GM18909 (cell line): Measurements from ENCODE around the gene NHLH1.

Source experiments
- ATAC-seq: cut with Tn5 transposase; IDR thresholded peaks from one replicate; pipeline ENCODE4 v1.9.1; 2021; ENCODE audit warnings: mild to moderate bottlenecking; ENCODE audit not compliant: unreplicated experiment, poor library complexity

NHLH1 gene

GRCh38 chr1:160366731-160367515, at the start of gene NHLH1:
TSS of gene NHLH1 (plus strand) at chr1:160367071. CDS start at chr1:160370732, 3,661 bp downstream.
- ATAC-seq = no peak

GRCh38 chr1:160322831-160323230, 44.0 kb upstream of the NHLH1 start:
- no peak for ATAC-seq

DNA sequence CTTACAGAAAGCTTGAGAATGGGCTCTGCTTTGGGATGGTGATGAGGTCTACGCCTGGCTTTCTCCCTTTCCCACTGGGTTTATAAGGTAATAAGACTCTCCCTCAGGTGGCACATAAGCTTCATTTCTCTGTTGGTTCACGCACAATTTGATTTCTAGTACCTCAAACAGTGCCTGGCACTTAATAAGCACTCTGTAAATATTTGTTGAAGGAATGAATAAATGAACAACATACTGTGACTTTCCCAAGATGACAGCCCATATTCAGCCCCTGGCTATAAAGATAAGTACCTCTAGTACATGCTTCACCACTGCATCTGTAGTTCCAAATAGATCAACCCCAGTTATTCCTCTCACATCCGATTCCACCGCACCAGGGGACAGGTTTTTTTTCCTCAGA, 41.6 kb upstream of the NHLH1 start:
- ATAC-seq = no peak

GRCh38 chr1:160326418-160326817, 40.5 kb upstream of the NHLH1 start:
- no peak for ATAC-seq

DNA sequence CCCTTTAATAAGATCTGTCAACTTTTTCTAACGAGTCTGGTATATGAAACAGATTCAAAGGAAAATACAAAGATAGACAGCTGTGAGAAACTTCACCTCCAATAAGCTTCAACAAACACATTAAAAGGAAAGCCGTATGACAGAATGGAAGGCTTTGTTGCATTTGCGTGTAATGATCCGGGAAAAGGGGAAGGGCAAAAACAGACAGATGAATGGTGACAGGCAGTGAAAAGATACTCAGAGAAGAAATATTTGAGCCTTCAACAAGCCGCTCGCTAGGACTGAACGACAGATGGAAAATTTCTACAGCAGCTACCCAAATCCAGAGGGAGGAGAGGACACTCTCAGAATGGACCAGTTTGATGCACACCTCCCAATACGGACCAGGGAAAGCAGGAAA, 38.7 kb upstream of the NHLH1 start:
- no peak for ATAC-seq

GRCh38 chr1:160330119-160330518, 36.8 kb upstream of the NHLH1 start:
- no peak for ATAC-seq

DNA sequence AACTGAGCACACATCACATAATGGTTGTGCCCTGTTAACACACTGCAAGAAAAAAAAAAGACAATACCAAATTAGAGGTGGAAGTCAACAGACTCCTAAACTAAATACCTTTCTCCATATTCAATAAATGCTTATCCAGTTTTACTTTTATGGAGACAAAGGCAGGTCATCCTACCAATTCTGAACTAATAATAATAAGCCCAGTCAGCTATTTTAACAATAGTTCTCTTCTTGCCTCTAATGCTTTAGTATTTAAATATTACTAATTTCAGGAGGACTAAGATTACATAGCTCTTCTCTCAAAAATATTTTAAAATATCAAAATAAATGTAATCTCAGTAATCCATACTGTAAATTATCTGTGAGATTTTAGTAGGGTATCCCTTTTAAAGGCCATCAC, 34.4 kb upstream of the NHLH1 start:
- ATAC-seq = no peak

GRCh38 chr1:160338580-160338979, 28.3 kb upstream of the NHLH1 start:
- ATAC-seq = no peak

- ATAC-seq = no peak
Measured at GRCh38 chr1:160340146-160340545, 26.7 kb upstream of the NHLH1 start.

DNA sequence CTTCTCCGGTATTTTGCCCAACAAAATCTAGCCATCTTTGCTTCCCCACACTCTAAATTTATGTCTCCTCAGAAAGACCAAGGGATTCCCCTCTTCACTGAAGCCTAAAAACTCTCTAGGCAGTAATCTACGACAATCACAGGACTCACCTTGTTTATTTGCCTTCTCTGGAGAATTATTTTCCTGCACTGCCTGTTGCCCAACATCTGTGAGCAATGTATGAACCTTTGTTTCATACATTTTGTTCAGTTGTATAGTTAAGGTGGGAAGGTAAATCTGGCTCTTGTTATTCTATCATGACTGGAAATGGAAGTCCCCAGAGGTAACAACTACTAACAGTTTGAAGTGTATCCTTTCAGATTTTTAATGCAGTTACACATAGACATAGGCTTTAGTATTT, 26.0 kb upstream of the NHLH1 start:
- ATAC-seq = no peak

- no peak for ATAC-seq
Measured at GRCh38 chr1:160342526-160342925, 24.3 kb upstream of the NHLH1 start.

- peak; percentile 95 for ATAC-seq
Measured at GRCh38 chr1:160342953-160343869, 23.7 kb upstream of the NHLH1 start, which contains the start of the genes COPA and NCSTN. TSS of gene COPA (minus strand) at chr1:160343250. CDS start at chr1:160343170, 80 bp downstream. TSS of gene NCSTN (plus strand) at chr1:160343383. CDS start at chr1:160343397, 14 bp downstream.

- no peak for ATAC-seq
Measured at GRCh38 chr1:160344241-160344640, 22.6 kb upstream of the NHLH1 start.

DNA sequence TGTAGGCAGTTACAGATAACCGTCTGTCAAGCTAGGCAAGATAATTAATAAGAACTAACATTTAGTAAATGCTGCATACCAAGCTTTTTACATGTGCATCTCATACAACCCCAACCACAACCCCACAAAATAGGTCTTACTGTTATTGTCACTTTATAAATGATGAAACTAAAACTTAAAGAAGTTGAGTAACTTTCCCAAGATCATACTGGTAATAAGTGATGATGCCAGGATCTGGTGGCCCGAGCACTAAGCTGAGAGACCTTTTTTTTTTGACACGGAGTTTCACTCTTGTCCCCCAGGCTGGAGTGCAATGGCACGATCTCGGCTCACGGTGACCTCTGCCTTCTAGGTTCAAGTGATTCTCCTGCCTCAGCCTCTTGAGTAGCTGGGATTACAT, 21.9 kb upstream of the NHLH1 start:
- ATAC-seq = no peak

DNA sequence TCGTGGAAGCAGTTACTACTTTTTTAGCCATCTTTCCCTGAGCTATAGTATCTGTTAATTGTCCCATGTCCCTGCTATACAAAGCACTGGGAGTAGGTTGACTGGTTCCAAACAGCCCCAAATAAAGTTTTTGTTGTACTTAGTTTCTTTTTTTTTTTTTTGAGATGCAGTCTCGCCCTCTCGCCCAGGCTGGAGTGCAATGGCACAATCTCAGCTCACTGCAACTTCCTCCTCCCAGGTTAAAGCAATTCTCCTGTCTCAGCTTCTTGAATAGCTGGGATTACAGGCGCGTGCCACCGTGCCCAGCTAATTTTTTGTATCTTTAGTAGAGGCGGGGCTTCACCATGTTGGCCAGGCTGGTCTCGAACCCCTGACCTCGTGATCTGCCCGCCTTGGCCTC, 20.4 kb upstream of the NHLH1 start:
- no peak for ATAC-seq

DNA sequence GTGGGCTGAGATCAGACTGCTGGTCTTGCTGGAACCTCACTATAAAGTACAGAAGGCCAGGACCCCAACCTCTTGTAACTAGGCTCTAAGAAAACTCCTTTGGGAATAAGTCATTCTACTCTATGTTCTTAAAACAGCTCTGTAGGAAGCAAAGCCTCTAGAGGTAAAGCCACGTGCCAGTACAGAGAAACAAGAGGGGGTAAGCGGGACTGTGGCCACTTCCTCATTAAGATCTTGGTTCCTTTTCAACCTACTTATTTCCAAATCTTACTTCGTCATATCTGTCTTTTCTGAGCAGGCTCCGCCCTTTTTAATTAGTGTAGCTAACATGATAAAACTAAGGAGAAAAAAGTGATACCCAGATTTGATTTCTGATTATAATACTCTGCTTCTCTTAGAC, 19.9 kb upstream of the NHLH1 start:
- ATAC-seq = peak; percentile 34

GRCh38 chr1:160351629-160352028, 15.2 kb upstream of the NHLH1 start:
- no peak for ATAC-seq

DNA sequence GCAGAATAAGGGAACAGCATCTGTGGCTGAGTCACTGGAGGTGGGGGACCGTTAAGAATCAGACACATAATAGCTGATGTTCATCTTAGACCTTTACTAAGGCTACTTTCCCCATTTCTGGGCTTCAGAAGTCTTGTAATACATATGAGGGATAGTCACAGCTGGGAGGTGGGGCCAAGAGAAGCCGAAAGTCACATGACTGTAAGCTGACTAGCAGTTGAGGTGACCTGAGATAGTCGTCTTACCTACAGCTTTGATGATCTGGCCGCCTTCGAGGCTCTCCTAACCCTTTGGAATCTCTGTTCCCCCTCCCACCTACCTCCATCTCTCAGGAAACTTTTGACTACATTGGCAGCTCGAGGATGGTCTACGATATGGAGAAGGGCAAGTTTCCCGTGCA, 14.3 kb upstream of the NHLH1 start:
- ATAC-seq = no peak

DNA sequence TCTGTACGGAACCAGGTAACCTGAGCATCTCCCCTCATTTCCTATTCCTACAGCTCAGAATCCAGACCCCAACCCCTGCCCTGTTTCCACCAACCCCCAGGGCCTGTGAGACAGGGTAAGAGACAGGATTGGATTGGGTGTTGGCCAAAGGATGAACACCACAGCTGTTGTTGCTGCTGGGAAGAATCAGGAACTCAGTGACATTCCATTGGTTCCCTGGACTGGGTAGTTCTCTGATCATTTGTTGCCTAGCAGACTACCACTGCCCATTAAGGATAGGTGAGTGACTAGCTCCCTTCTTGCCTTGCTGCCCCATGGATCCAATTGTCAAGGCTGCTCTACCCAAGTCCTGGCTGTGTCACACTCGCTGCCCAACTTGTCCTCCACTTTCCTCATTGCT, 13.6 kb upstream of the NHLH1 start:
- no peak for ATAC-seq

- ATAC-seq = no peak
Measured at GRCh38 chr1:160354388-160354985, 12.4 kb upstream of the NHLH1 start.
